ENCODE data around the gene AFF2. TPM values are rescaled to one million over a fixed set of nuclear protein-coding genes. Genes with fewer than 3 reads are reported as not detected.

AFF2 gene
- total RNA-seq, 4 donors from 2014 or later = 0.09 to 2.5 (median 0.65) TPM

DNA sequence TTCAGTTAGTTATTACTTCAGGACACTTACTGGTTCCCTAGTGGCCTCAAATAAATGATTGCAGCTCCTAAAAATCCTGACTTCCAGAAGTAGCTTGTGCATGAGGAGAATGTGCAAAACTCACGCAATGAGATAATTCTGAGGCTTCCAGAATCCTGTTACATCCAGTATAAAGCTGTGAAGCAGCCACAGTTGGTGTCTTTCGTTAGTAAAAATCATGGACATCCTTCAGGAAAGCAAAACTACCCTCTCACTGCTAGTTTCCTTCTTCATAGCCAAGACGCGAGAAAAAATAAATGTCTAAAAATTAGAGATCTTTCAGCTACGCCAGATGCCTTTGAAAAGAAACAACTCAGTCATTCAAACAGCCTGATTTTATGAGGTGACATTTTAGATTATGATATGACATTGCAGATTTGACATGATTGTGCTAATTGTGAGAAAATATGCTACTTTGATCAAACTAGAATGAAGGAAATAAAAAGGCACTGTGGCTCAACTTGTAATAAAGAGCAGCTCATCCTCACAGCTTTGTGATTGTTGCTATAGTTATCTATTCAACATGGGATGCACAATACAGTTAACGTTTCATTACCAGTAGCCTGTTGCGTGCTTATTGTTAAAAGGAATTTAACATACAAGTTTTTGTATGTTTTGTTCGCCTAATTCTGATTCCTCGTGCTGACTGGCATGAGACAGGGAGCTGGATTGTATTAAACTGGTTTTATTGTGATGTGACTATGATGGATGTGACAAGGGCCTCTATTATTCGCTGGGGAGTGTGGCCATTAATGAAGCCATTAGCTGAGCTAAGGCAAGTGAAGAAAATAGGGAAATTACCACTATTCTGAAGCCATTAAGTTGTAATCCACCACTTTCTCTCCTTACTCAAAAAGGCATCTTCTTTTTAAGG, 40.5 kb downstream of the AFF2 start:
- Histone ChIP-seq H3K27ac (no peak overlapping the region), H3K4me1 (no peaks in the 10 kb centered on the region), H3K27me3 (no peaks in the 10 kb centered on the region), H3K9me3 (no peaks in the 10 kb centered on the region), H3K4me3 (no peak overlapping the region), H3K36me3 (no peaks in the 10 kb centered on the region)
- 60 to 64% methylated on average over 8 to 10 of the region's 10 CpGs for WGBS, 2 donors
- no peak for DNase-seq
- intact Hi-C loops (cut with DNase I) = no loop called here
- no peak for TF ChIP-seq POLR2A (IDR thresholded peaks at IDR 0.05)
- TF ChIP-seq, protein P1, sequence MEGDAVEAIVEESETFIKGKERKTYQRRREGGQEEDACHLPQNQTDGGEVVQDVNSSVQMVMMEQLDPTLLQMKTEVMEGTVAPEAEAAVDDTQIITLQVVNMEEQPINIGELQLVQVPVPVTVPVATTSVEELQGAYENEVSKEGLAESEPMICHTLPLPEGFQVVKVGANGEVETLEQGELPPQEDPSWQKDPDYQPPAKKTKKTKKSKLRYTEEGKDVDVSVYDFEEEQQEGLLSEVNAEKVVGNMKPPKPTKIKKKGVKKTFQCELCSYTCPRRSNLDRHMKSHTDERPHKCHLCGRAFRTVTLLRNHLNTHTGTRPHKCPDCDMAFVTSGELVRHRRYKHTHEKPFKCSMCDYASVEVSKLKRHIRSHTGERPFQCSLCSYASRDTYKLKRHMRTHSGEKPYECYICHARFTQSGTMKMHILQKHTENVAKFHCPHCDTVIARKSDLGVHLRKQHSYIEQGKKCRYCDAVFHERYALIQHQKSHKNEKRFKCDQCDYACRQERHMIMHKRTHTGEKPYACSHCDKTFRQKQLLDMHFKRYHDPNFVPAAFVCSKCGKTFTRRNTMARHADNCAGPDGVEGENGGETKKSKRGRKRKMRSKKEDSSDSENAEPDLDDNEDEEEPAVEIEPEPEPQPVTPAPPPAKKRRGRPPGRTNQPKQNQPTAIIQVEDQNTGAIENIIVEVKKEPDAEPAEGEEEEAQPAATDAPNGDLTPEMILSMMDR (IDR thresholded peaks at IDR 0.05) = no peak

DNA sequence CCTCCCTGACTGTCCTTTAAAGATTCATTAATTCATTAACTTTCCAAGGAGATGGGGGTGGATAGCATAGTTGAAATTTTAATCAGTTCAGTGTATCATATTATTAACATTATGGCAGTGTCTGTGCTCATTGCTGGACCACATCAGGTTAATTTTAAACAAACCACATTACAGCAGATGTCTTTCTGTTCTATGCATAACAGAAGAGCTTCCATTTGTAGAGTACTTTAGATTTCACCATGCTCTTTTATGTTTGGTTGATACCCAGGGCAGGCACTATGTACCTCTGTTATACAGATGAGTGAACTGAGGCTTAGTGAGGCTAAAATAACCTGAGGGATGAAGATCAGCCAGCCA, 41.1 kb downstream of the AFF2 start:
- no peaks in the 10 kb centered on the region for H3K36me3 ChIP-seq
- H3K4me3 ChIP-seq = no peak overlapping the region
- DNase-seq = no peak
- no peaks in the 10 kb centered on the region for H3K4me1 ChIP-seq
- H3K27me3 ChIP-seq = no peaks in the 10 kb centered on the region
- intact Hi-C loops (cut with DNase I) = no loop called here
- no peak overlapping the region for H3K27ac ChIP-seq
- no peaks in the 10 kb centered on the region for H3K9me3 ChIP-seq
- no peak for TF ChIP-seq POLR2A (IDR thresholded peaks at IDR 0.05)
- TF ChIP-seq, protein P1 (IDR thresholded peaks at IDR 0.05) = no peak

DNA sequence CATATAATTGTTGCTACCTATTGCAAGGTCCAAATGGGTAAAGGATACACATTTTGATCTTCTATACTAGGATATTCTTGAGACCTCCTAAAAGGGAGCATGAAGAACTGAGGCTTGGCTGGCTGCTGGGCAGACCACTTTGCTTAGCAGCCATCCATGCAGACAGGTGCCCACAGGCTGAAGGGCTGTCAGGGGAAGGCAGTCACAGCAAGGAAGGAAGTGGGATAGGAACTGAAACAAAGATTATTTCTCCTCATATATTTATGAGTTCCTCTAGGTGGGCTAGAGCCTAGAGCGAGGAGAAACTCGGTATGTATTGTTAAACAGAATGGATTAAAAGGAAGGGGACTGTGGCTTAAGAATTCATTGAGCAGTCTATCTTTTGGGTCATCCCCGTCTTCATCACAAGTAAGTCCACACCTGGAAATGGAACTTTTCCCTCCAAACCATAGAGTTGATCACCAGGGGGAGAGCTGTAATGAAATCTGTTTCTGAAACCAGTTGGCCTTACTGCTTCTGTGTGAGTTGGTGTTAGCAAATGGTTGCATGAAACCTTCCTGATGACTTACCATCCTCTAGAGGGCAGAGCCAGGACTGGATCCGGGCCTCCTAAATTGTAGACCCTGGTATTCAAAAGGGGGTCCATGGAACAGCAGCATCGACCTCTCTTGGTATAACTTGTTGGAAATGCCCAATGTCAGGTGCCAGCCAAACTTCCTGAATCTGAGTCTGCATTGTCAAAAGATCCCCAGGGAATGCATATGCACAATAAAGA, 42.3 kb downstream of the AFF2 start:
- H3K36me3 ChIP-seq = no peaks in the 10 kb centered on the region
- intact Hi-C loops (cut with DNase I) = no loop called here
- no peak overlapping the region for H3K4me3 ChIP-seq
- H3K27ac ChIP-seq = no peak overlapping the region
- no peak for TF ChIP-seq POLR2A (IDR thresholded peaks at IDR 0.05)
- TF ChIP-seq, protein P1 (IDR thresholded peaks at IDR 0.05) = no peak
- no peaks in the 10 kb centered on the region for H3K4me1 ChIP-seq
- no peaks in the 10 kb centered on the region for H3K9me3 ChIP-seq
- no peak for DNase-seq
- WGBS, 2 donors = 70 to 90% methylated on average over 3 of the region's 5 CpGs
- no peaks in the 10 kb centered on the region for H3K27me3 ChIP-seq

DNA sequence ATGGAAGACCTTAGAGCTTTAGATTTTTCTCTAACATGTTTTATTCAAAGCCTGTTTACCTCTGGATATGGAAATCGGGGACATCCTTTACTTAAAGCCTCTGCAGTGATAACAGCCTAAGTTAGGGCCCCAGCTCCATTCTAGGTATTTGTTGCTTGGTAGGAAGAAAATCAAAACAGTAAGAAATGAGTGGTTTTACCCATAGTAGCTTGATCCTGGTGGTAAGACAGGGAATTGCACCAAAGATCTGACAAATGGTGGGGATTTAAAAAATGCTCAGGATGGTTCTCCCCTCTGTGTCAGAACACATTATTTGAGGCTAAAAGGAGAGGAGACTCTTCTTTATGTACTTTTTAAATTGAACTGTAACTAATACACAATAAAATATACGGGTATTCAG, 52.4 kb downstream of the AFF2 start:
- no peak for DNase-seq
- intact Hi-C loops (cut with DNase I) = no loop called here
- no peaks in the 10 kb centered on the region for H3K27me3 ChIP-seq
- H3K9me3 ChIP-seq = no peaks in the 10 kb centered on the region
- no peak overlapping the region for H3K27ac ChIP-seq
- TF ChIP-seq, protein P1 (IDR thresholded peaks at IDR 0.05) = peak in 1 of 6 experiments; percentile 9
- TF ChIP-seq POLR2A (IDR thresholded peaks at IDR 0.05) = no peak
- H3K4me3 ChIP-seq = no peak overlapping the region
- no peaks in the 10 kb centered on the region for H3K36me3 ChIP-seq
- H3K4me1 ChIP-seq = no peaks in the 10 kb centered on the region
- WGBS, 2 donors = 58 to 63% methylated on average over 2 of the region's 2 CpGs

DNA sequence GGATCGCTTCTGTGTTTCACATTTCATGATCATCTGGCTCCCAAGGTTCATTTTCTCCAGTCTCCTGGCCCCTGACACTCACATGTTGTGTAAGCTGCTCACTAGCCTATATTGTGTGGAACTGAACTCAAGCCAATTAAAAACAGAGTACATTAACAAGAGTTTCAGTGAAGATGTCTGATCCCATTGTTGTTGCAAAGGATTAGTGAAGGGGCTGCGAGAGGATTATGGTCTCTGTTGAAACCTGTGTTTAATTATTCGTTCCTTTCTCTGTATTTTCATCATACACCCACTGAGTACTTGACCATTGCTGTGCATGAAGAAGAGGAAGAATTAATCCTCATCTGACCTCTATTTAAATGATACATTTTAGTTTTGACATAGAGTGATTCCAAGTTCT, 54.7 kb downstream of the AFF2 start:
- Histone ChIP-seq H3K4me3 (no peak overlapping the region), H3K36me3 (no peaks in the 10 kb centered on the region), H3K27me3 (no peaks in the 10 kb centered on the region), H3K4me1 (no peaks in the 10 kb centered on the region), H3K27ac (no peak overlapping the region), H3K9me3 (no peaks in the 10 kb centered on the region)
- TF ChIP-seq, protein P1 (IDR thresholded peaks at IDR 0.05) = no peak
- no peak for TF ChIP-seq POLR2A (IDR thresholded peaks at IDR 0.05)
- intact Hi-C loops (cut with DNase I) = no loop called here
- WGBS, 2 donors = 49 to 75% methylated on average over 1 to 3 of the region's 3 CpGs
- DNase-seq = no peak

All from esophagus squamous epithelium (tissue), 5 donors.